HG02642 (cell line): ENCODE data around the gene DNAJB13.

ENCODE experiments used
- ATAC-seq: cut with Tn5 transposase; IDR thresholded peaks from one replicate; pipeline ENCODE4 v1.9.1; 2021; ENCODE audit warnings: mild to moderate bottlenecking; ENCODE audit not compliant: unreplicated experiment, poor library complexity

Gene DNAJB13

DNA sequence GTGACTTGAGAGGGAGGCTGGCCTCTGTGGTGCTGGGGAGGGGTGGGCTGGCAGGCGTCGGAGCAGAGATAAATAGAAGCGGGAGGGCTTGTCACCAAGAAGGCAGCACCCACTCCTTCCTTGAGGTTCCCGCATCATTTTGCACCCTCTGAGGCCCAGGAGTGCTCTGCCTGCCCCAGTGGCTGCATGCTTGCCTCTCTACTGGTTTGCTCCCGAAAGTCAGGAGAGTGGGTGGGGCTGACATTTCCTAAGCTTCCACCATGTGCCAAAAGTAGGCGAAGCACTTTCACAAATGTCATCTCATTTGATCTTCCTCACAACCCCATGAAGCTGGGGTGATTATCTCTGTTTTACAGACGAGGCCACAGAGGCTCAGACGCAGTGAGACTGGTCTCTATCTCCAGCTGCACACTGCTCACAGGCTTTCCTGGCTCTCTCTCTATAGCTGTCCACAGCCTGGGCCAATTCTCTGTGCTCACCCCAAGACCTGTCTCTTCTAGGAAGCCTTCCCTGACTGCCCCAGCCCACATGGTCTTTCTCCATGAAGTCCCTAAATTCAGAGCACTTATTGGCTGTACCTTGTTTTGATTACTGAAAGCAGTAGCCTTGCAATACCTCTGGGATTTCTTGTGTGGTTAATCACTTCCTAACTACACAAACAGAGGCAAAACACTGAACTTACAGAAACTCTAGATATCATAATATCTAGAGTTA is 60.7 kb downstream of the DNAJB13 start:
- peak; percentile 63 for ATAC-seq

GRCh38 chr11:74012074-74012809 is 61.4 kb downstream of the DNAJB13 start:
- ATAC-seq = no peak

- no peak for ATAC-seq
Observed at GRCh38 chr11:74013141-74013540, 62.3 kb downstream of the DNAJB13 start.

GRCh38 chr11:74014880-74015279 is 64.1 kb downstream of the DNAJB13 start:
- no peak for ATAC-seq

- ATAC-seq = no peak
Observed at GRCh38 chr11:74015919-74016684, 65.3 kb downstream of the DNAJB13 start.

- no peak for ATAC-seq
Observed at GRCh38 chr11:74017631-74018030, 66.8 kb downstream of the DNAJB13 start.

- ATAC-seq = no peak
Observed at GRCh38 chr11:74018331-74019005, 67.6 kb downstream of the DNAJB13 start.

DNA sequence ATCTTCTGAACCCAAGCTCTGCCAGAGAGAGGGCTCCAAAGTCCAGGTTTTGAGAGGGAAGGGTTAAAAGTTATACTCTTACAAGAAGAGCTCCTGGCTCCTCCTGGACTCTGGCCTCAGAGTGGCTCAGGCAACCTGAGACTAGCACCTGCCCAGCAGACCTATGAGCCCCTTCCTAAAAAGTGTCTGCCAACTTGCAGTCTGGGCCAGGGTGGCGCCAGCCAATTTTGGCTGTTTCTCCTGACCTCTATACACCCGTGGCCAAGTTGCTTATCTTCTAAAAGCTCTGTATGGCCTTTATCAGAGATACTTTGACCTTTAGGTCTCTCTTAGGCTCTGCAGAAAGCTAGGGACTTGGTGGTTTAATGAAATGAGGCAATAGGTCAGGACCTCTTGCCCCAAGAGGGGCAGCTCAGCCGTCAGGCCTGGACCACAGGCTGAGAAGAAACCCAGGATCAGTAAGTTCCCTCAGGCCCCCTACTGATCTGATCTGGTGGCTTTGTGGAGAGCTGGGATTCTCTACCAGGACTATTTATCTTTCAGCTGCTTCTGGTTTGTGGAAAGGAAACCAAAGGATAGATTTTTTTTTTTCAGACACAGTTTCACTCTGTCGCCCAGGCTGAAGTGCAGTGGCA is 68.4 kb downstream of the DNAJB13 start:
- ATAC-seq = no peak

DNA sequence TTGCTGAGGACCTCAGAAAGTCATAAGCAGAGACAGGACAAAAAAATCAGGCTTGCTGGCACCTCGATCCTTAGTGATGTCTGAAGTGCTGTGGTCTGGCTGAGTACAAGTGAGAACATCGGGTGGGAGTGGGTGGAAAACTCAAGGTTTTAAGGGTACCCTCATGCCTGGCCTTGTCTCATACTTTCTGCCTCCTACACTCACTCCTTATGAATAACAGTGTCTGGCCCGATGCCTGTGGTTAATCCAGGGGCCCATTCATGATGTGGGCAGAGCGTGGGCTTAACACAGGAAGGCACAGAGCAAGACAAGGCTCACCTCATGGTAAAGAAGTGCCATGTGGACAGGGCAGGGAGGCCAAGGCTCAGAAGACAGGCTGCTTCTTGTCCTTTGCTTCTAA is 69.0 kb downstream of the DNAJB13 start:
- peak; percentile 26 for ATAC-seq
